OCI-LY1 (cell line): ENCODE results near the gene SIRT6.

Experiments
- H2AFZ ChIP-seq: fragments of 200-600 bp; sonication (generic), shearing (Covaris generic); 2 replicates; pipeline ENCODE4 v1.6.0; 2014; ENCODE audit warnings: antibody characterized with exemption, mild to moderate bottlenecking, low read length
- H3F3A ChIP-seq: fragments of 200-600 bp; sonication (generic), shearing (Covaris generic); 2 replicates; pipeline ENCODE4 v1.6.0; 2014; ENCODE audit warnings: mild to moderate bottlenecking, antibody characterized with exemption, low read length, moderate library complexity; ENCODE audit not compliant: insufficient read depth
- H3K27ac ChIP-seq: fragments of 200-600 bp; sonication (generic); 2 replicates; pipeline ENCODE4 v1.5.1; 2014; ENCODE audit warnings: low read length, mixed run types, mild to moderate bottlenecking, low read depth; ENCODE audit not compliant: poor library complexity, severe bottlenecking
- H3K27me3 ChIP-seq: fragments of 200-600 bp; sonication (generic); 2 replicates; pipeline ENCODE4 v1.6.0; 2014; ENCODE audit warnings: antibody characterized with exemption, mild to moderate bottlenecking, low read length, moderate library complexity; ENCODE audit not compliant: insufficient read depth
- H3K36me3 ChIP-seq: fragments of 200-600 bp; sonication (generic); 2 replicates; pipeline ENCODE4 v1.6.1; 2014; ENCODE audit warnings: mild to moderate bottlenecking, antibody characterized with exemption, low read length, moderate library complexity, mixed read lengths; ENCODE audit not compliant: insufficient read depth
- H3K4me1 ChIP-seq: fragments of 200-600 bp; sonication (generic); 2 replicates; pipeline ENCODE4 v1.5.1; 2014; ENCODE audit warnings: mild to moderate bottlenecking, low read length, moderate library complexity; ENCODE audit not compliant: insufficient read depth, severe bottlenecking
- H3K4me2 ChIP-seq: fragments of 200-600 bp; sonication (generic), shearing (Covaris generic); 2 replicates; pipeline ENCODE4 v1.6.1; 2014; ENCODE audit warnings: low read length
- H3K4me3 ChIP-seq: fragments of 200-600 bp; sonication (generic); 2 replicates; pipeline ENCODE4 v1.5.1; 2014; ENCODE audit warnings: low read length, low read depth, mild to moderate bottlenecking, mixed read lengths; ENCODE audit not compliant: poor library complexity, severe bottlenecking
- H3K79me2 ChIP-seq: fragments of 200-600 bp; shearing (Covaris generic); 2 replicates; pipeline ENCODE4 v1.6.1; 2016; ENCODE audit warnings: mixed run types, low read length, mixed read lengths; ENCODE audit not compliant: insufficient read depth
- H3K9ac ChIP-seq: fragments of 200-600 bp; sonication (generic), shearing (Covaris generic); 2 replicates; pipeline ENCODE4 v1.6.1; 2014; ENCODE audit warnings: mild to moderate bottlenecking, low read length, mixed read lengths
- H3K9me2 ChIP-seq: fragments of 200-600 bp; sonication (generic), shearing (Covaris generic); 2 replicates; pipeline ENCODE4 v1.6.1; 2014; ENCODE audit warnings: low read depth, mild to moderate bottlenecking, low read length, mixed read lengths
- H3K9me3 ChIP-seq: fragments of 200-600 bp; shearing (Covaris generic); 2 replicates; pipeline ENCODE4 v1.6.1; 2014; ENCODE audit warnings: low read length, mixed read lengths
- H4K20me1 ChIP-seq: fragments of 200-600 bp; sonication (generic), shearing (Covaris generic); 2 replicates; pipeline ENCODE4 v1.6.0; 2016; ENCODE audit warnings: mild to moderate bottlenecking, low read length; ENCODE audit not compliant: insufficient read depth
- EZH2 ChIP-seq: fragments of 200-600 bp; sonication (generic), shearing (Covaris generic); IDR thresholded peaks from 2 replicates; pipeline ENCODE4 v1.8.0; 2017; ENCODE audit warnings: borderline replicate concordance, mixed run types, mild to moderate bottlenecking, antibody characterized with exemption, low read length, moderate library complexity, mixed read lengths
- TF ChIP-seq, protein P1 (sequence below): fragments of 200-600 bp; sonication (generic), shearing (Covaris generic); IDR thresholded peaks from 2 replicates; pipeline ENCODE4 v1.5.1; 2017; ENCODE audit warnings: mild to moderate bottlenecking, antibody characterized with exemption, low read length, moderate library complexity, mixed read lengths

The SIRT6 gene

DNA sequence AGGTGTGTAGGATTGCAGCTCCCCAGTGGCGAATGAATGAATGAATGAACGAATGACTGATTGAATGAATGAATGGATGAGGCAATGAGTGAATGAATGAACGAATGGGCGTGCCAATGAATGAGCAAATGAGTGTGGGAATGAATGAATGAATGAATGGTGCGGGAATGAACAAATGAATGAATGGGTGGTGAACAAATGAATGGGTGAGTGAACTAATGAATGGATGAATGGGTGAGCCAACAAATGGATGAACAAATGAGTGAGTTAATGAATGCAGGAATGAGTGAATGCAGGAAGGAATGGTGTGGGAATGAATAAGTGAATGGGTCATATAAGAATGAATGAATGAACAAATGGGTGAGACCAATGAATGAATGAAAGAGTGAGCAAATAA lies 14.9 kb upstream of the SIRT6 start:
- no peaks in the 10 kb centered on the region for H3K9me2 ChIP-seq
- no peak overlapping the region for H2AFZ ChIP-seq
- peaks cover 4% of the 10 kb centered on the region; the same call in 1 of the 2 replicates for H3K27me3 ChIP-seq
- no peak overlapping the region for H3K27ac ChIP-seq
- H3K79me2 ChIP-seq: no peaks in the 10 kb centered on the region
- H3K4me3 ChIP-seq: no peak overlapping the region
- no peaks in the 10 kb centered on the region for H4K20me1 ChIP-seq
- no peaks in the 10 kb centered on the region for H3K36me3 ChIP-seq
- H3F3A ChIP-seq: no peaks in the 10 kb centered on the region
- no peaks in the 10 kb centered on the region for H3K4me1 ChIP-seq
- peaks cover 3% of the 10 kb centered on the region; the same call in 1 of the 2 replicates for H3K9me3 ChIP-seq
- TF ChIP-seq EZH2: no peak
- TF ChIP-seq, protein P1, sequence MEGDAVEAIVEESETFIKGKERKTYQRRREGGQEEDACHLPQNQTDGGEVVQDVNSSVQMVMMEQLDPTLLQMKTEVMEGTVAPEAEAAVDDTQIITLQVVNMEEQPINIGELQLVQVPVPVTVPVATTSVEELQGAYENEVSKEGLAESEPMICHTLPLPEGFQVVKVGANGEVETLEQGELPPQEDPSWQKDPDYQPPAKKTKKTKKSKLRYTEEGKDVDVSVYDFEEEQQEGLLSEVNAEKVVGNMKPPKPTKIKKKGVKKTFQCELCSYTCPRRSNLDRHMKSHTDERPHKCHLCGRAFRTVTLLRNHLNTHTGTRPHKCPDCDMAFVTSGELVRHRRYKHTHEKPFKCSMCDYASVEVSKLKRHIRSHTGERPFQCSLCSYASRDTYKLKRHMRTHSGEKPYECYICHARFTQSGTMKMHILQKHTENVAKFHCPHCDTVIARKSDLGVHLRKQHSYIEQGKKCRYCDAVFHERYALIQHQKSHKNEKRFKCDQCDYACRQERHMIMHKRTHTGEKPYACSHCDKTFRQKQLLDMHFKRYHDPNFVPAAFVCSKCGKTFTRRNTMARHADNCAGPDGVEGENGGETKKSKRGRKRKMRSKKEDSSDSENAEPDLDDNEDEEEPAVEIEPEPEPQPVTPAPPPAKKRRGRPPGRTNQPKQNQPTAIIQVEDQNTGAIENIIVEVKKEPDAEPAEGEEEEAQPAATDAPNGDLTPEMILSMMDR: no peak
- no peak overlapping the region for H3K4me2 ChIP-seq
- H3K9ac ChIP-seq: no peak overlapping the region

DNA sequence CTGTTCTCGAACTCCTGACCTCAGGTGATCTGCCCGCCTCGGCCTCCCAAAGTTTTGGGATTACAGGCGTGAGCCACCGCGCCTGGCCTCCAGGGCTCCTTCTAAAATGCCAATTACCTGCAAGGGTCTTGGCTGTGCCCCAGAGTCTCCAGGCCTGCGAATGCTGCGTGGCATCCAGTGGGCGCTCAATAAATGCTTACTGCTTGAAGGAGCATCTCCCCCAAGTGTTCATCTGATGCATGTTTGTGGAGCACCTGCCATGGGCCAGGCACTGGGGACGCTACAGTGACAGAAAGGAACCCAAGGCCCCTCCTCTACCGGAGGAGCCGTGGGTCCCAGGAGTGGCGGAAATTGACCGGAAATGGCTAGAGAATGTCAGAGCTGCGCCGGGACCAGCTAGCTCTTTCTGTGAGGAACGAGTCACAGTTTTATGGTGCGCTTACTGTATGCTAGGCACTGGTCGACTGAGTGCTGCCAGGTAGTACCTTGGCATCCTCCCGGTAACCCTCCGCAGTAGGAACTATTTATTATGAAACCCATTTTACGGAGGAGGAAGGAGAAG lies 14.3 kb upstream of the SIRT6 start:
- no peaks in the 10 kb centered on the region for H3K9me2 ChIP-seq
- no peak overlapping the region for H3K4me2 ChIP-seq
- TF ChIP-seq, protein P1: no peak
- no peak for TF ChIP-seq EZH2

DNA sequence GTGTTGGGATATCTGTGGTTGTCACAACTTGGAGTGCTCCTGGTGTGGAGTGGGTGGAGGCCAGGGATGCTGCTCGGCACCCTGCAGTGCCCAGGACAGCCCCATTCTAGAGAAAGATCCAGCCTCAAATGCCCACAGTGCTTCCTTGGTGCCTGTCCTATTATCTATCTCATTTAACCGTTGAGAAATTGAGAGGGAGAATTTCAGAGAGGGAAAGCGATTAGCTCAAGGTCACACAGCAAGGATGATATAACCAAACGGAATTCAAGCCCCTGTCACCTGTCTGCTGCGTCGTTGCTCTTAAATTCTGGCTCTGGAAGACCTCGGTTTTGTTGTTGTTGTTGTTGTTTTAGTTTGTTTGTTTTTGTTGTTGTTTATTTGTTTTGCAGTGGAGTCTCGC lies 13.6 kb upstream of the SIRT6 start:
- Histone ChIP-seq H3K36me3 (no peaks in the 10 kb centered on the region), H3K27me3 (peaks cover 4% of the 10 kb centered on the region; the same call in 1 of the 2 replicates)

More for the DNA sequence above, 14.3 kb upstream of the SIRT6 start:
- Histone ChIP-seq H3K79me2 (no peaks in the 10 kb centered on the region), H3K4me1 (no peaks in the 10 kb centered on the region), H3K4me3 (no peak overlapping the region), H4K20me1 (no peaks in the 10 kb centered on the region), H3K36me3 (no peaks in the 10 kb centered on the region), H3K27me3 (peaks cover 4% of the 10 kb centered on the region; the same call in 1 of the 2 replicates), H3K9ac (no peak overlapping the region), H3K9me3 (peaks cover 3% of the 10 kb centered on the region; the same call in 1 of the 2 replicates), H2AFZ (no peak overlapping the region), H3F3A (no peaks in the 10 kb centered on the region), H3K27ac (no peak overlapping the region)

More for the DNA sequence above, 13.6 kb upstream of the SIRT6 start:
- Histone ChIP-seq H3K9ac (no peak overlapping the region), H3K79me2 (no peaks in the 10 kb centered on the region), H3F3A (no peaks in the 10 kb centered on the region), H3K4me2 (no peak overlapping the region), H3K27ac (no peak overlapping the region), H2AFZ (no peak overlapping the region), H3K9me2 (no peaks in the 10 kb centered on the region), H4K20me1 (no peaks in the 10 kb centered on the region), H3K9me3 (peaks cover 3% of the 10 kb centered on the region; the same call in 1 of the 2 replicates), H3K4me1 (no peaks in the 10 kb centered on the region), H3K4me3 (no peak overlapping the region)
- TF ChIP-seq EZH2: no peak
- TF ChIP-seq, protein P1: no peak
